Uterus (tissue), 2 donors: ENCODE measurements around the gene PARD6B.
"Not testable (repeated sequence)": the region's sequence is repeated elsewhere in the genome, so short reads cannot be mapped to it uniquely, and the experiment has no call there.

Experiments
- POLR2A ChIP-seq, 2 donors: fragments of 450-650 bp; IDR thresholded peaks; one replicate each; pipeline ENCODE4 v1.6.1; 2016; ENCODE audit warnings: antibody characterized with exemption in 2 of 2, mild to moderate bottlenecking in 1 of 2, moderate library complexity in 1 of 2
- TF ChIP-seq, protein P1 (sequence below), 4 experiments: fragments of 200-600 bp in 2 of 4; fragments of 450-650 bp in 2 of 4; sonication (generic) in 2 of 4; IDR thresholded peaks; one replicate each; pipeline ENCODE4 v1.5.1; 2016 to 2019; ENCODE audit warnings: antibody characterized with exemption in 4 of 4, mild to moderate bottlenecking in 2 of 4, moderate library complexity in 1 of 4

DNA sequence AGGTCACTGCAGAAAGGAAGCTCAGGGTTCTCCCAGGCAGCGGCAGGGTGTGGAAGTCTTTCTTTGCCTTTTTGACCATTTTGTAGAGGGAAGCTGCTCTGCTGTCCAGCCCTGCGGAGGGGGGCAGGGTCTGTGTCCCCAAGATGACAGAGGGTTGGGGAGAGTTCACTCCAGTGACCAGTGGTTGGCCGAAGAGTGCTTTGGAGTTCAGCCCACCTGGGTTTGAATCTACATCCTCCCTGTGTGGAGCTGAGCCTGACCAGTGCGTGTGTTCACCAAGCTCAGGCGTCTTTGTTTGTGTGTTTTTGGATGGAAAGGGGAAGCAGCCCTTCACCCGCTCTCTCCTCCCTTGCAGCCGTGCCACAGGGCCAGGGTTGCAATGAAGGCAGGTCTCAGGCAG, 37.6 kb downstream of the PARD6B start:
- TF ChIP-seq, protein P1, sequence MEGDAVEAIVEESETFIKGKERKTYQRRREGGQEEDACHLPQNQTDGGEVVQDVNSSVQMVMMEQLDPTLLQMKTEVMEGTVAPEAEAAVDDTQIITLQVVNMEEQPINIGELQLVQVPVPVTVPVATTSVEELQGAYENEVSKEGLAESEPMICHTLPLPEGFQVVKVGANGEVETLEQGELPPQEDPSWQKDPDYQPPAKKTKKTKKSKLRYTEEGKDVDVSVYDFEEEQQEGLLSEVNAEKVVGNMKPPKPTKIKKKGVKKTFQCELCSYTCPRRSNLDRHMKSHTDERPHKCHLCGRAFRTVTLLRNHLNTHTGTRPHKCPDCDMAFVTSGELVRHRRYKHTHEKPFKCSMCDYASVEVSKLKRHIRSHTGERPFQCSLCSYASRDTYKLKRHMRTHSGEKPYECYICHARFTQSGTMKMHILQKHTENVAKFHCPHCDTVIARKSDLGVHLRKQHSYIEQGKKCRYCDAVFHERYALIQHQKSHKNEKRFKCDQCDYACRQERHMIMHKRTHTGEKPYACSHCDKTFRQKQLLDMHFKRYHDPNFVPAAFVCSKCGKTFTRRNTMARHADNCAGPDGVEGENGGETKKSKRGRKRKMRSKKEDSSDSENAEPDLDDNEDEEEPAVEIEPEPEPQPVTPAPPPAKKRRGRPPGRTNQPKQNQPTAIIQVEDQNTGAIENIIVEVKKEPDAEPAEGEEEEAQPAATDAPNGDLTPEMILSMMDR (IDR thresholded peaks at IDR 0.05) = not testable (repeated sequence)
- not testable (repeated sequence) for TF ChIP-seq POLR2A (IDR thresholded peaks at IDR 0.05)
